DMS 273 (cell line): ENCODE measurements around the gene VDAC1.
A peak's percentile ranks its signal among the peaks of the same experiment; 100 is the strongest.

Source experiments
- DNase-seq: peaks from one replicate; lab custom pipeline; 2025; ENCODE audit not compliant: unreplicated experiment; lab: John Stamatoyannopoulos, UW

Gene VDAC1

DNA sequence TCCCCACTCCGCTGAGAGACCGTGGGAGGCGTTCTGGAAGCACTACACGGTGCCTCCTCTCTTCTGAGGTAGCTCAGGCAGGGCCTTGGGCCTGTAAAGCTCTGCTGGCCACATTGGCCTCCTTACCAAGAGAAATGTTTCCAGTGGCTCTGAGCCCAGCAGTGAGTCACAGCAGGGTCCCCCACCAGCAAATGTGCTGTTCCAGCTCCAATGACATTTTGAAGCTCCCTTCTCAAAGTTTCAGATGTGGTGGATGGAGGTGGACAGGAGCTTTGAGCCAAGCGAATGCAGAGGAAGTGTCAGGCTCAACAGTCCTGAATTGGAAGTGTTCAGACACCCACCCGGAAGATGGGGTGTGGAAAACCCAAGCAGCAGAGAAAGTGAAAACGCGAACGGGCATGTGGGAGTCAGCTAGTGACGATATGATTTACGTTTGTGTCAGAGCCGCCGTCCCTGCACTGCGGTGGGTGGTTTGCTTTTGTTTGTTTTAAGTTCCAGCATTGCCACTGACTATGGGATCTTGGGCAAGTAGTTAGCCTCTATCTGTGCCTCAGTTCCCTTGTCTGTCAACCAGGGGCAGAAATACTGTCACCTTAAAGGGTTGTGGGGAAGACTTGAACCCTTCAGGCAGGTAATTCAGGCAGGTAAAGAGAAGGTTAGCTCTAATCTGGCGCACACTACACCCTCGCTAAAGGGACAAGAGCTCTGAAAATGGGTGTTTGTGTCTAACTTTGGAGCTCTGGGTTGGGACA, 74.5 kb downstream of the VDAC1 start:
- no peak for DNase-seq

DNA sequence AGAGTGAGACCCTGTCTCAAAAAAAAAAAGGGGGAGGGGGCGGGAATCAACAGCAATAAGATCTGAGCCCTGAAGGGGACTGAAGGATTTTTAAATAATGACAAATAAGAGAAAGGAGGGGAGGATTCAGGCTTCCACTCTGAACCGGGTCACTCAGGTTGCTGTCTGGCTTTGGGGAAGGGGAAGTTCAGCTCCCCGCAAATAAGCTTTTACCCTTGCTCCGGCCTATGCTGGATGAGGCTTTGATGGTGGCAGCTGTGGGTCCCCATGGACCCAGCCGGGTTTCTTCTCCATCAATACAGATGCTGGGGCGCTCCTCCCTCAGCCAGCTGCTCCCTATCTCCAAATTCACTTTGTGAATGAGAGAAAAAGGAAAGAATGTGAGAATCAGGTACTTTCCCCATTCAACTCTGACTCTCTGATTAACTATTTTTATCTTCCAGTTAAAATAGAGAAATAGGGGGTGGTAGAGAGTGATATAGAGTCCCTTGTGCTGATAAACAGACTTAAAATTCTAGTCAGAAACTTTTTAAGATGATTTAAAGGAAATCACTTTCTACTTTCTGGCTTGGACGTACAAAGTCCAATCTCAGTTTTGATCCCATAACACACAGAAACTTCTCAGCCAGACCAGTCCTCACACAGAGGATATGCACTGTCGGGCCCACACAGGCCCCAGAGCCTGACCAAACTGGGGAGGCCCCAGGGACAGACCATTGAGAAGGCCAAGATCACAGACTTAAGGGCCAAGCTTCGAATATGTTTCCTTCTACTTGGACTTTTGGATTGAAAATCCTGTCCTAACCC, 76.0 kb downstream of the VDAC1 start:
- DNase-seq, result no peak

DNA sequence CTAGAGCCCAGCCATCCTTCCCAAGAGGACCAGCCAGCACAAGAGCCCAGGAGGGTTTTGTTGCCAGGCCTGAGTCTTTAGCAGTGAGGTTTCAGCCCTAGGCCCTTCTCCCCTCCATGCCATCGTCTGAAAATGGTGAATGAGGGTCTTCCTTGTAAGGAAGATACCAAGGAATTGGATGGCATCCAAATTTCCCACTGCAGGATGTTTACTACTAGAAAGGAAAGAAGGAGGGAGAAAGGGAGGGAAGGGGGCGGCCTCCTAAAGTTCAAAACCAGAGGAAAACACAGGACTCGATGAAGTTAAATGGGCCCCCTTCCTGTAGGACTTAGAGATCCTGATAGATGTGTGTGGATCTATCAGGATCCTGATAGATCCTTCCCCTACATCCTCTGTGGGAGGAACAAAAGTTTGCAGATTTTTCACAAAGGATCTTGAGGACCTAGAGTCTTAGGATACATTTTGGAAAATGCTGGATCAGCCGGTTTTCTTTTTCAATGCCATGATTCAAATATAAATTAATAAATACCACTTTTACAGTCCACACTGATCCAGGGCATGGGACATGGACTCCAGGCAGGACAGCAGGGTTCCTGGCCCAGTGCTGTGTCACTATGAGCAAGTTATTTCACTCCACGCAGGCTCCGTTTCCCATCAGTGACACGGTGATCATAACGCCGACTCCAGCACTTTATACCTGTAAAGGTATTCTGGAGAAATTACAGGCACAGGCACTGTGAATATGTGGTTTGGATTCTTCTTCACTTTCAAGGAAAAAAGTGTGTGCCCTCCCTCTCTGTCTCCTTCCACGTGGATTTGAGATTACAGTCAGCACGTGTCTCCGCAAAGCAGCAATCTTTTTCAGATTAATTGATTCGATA, 77.2 kb downstream of the VDAC1 start:
- DNase-seq, result peak; percentile 80

DNA sequence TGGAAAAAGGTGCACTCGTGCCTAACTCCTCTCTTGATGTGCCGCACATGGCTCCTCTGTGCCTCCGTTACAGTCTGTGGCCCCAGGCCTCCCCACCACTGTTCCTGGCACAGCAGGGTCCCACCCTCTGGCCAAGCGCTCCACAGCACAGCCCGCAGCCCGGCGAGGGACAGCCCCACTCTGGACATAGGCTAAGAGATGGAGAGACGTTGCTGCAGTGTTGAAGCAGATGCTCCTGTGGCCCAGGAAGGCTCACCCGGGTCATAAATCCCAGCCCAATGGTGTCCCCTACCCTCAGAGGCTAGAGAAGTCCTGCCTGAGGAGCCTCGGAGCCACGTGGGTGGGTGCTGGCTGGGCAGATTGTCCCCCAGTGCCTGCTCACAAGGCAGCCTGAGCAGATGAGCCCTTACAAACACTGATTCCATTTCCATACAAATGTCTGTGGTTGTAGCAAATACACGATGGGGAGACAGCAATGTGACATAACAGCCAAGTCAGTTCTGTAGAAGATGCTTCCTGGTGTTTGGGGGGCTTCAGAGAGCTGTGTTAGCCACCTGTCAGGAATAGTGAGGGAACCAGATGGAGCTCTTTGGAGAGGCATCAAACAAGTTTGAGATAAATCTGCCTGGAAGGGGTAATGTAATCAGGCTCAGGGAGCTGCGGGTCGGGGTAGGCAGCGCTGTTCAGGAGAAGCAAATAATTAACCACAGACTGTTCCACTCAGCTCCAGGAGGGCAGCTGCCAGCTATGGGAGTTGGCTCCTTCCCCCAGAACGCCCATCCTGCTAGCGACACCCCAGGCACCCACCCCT, 78.1 kb downstream of the VDAC1 start:
- peak; percentile 88 for DNase-seq

DNA sequence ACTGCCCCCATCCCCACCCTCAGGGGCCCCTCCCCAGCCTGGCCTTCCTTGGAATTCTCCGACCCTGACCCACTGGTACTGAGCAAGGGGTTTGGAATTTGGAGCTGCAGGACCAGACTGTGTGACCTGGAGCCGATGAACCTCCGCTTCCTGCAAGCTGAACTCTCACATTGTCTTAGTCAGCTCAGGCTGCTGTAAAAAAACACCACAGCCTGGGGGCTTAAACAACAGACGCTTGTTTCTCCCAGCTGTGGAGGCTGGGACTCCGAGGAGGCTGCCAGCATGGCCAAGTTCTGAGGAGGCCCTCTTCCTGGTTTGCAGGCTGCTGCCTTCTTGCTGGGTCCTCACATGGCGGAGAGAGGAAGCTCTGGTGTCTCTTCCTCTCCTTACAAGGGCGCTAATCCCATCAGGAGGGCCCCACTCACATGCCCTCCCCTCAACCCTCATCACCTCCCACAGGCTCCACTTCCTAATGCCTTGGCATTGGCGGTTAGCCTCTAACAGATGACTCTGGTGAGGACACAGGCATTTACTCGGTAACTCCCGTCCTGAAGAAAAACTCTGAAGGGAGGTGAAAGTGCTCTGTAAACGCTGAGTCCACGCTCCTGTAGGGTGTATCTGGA, 78.8 kb downstream of the VDAC1 start:
- no peak for DNase-seq

DNA sequence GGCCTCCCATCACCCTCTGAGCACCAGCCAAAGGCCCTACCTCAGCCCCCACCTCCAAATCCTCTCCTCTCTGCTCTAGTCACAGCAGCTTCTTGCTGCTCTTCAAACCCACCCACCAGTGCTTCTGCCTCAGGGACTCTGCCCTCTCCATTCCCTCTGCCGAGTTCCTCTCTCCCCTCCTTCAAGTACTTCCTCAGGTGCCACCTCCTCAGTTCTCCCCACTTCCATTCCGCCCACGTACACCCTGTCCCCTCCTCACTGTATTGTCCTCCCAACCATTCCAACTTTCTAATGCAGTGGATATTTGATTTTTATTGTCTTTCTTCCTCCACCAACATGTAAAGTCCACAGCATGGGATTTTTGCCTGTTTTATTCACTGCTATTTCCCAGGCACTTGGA, 79.5 kb downstream of the VDAC1 start:
- no peak for DNase-seq

DNA sequence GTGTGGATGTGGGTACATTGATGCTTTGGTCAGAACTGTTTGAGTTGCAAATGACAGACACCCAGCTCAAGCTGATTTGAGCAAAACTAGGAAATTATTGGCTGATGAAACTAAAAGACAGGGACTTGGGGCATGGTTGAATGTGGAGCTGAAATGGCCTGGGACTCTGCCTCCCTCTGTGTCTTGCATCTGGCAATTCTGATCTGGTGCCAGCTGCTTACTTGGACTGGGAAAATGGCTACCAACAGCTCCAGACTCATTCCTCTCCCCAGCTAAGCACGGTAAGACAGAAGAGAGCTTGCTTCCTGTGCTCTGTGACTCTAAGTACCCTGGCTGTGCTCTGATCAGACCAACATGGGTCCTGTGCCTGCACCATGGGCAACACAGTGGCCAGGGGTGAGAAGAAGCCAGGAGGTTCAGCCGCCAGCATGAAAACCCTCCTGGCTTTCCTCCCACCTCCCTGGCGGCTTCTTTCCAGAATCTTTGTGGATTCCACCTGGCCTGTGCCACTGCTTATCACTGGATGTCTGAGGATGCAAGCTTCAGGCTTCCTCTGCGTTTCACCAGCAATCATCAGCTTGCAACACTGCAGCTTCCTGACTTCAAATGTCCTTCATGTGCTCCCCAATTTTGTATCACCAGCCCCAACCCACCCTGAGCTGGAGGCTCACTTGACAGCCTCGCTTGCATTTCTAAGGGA, 80.4 kb downstream of the VDAC1 start:
- peak; percentile 89 for DNase-seq

DNA sequence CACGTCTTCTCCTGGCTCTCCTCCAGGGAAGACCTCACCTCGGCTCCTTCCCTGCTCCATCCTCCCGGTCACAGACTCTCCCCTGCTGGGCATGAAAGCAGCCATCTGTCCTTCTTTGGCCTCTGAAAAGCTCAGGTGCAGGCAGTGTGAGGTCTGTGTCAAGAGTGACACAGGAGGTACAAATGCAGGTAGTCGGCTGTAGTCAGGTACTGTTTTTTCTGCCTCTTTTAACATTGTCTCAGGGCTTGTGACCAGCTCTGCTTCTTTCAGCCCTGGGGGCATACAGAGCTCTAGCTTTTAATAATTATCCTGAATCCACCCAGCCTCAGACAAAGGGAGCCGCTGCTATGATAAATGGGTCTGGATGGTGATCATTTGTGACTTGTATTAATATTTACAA, 82.8 kb downstream of the VDAC1 start:
- peak; percentile 69 for DNase-seq
